ENCODE data around the gene CYP2W1.

Gene CYP2W1

DNA sequence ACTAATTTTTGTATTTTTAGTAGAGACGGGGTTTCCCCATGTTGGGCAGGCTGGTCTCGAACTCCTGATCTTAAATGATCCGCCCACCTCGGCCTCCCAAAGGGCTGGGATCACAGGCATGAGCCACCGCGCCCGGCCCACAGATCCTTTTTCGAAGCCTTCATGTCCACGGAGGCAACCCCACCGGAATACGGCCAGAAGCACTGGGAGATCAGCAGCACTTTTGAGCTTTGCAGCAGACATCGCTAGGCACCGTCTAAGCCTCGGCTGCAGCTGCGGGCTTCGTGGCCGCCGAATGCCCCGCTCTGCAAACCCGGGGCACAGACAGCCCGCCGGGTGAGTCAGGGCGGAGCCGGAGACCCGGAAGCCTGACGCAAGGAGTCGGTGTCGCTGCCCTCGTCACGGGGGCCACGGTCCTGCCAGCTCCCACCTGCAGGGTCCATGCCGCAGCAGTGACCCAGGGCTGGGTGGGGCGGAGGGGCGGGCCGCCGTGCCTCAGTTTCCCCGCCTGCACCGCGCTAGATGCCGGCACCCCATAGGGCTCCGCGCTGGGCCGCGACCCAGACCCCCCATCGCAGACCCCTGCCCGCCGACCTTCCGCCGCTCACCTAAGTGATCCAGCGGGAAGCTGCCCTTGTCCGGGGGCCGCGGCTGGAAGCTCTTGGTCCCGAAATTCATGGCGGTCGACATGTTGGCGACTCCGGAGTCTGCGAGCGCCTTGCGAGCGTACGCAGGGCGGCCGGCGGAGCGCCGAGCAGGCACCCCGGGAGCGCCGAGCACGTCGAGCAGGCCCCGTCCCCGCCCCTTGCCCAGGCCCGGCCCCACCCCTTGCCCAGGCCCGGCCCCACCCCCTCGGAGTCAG, 7.9 kb upstream of the CYP2W1 start, which contains the start of gene COX19:
Gene COX19, minus strand, starts transcription at position 730 of the 862 bp plus-strand sequence. Its CDS starts 40 bp downstream, at position 690.
- Histone ChIP-seq H3K79me2 (ENCODE audit: low read length) (peaks cover 48% of the 10 kb centered on the region), H2AFZ (ENCODE audit: low read length) (peak within 1 kb of the TSS; percentile 90), H3K9ac (ENCODE audit: low read length) (peak within 1 kb of the TSS; percentile 99), H3K27ac (ENCODE audit: low read length) (peak within 1 kb of the TSS; percentile 86), H3K9me3 (replicated peaks; ENCODE audit: insufficient read depth, low read length) (no peaks in the 10 kb centered on the region), H3F3A (ENCODE audit: insufficient read depth, low read length) (peaks cover 5% of the 10 kb centered on the region; the same call in 1 of the 2 replicates), H3K4me2 (ENCODE audit: low read depth, low read length) (peak within 1 kb of the TSS; percentile 77), H3K27me3 (replicated peaks; ENCODE audit: insufficient read depth, low read length) (peaks cover 31% of the 10 kb centered on the region), H3K4me3 (ENCODE audit: low read length) (peak within 1 kb of the TSS; percentile 99), H4K20me1 (ENCODE audit: insufficient read depth, low read length) (peaks cover 6% of the 10 kb centered on the region; the same call in 1 of the 2 replicates), H3K4me1 (ENCODE audit: low read length) (no peaks in the 10 kb centered on the region), H3K36me3 (replicated peaks; ENCODE audit: insufficient read depth, low read length) (0 out of 2 replicates have a peak, but pooled peaks cover 10% of the 10 kb centered on the region), H3K9me2 (replicated peaks; ENCODE audit: insufficient read depth, low read length) (no peaks in the 10 kb centered on the region)
- TF ChIP-seq EZH2 (optimal IDR thresholded peaks at IDR 0.05; ENCODE audit: low read depth, low read length) (no peak), EZH2phosphoT487 (IDR thresholded peaks at IDR 0.05; ENCODE audit: low read length) (no peak)
- TF ChIP-seq, protein P1, sequence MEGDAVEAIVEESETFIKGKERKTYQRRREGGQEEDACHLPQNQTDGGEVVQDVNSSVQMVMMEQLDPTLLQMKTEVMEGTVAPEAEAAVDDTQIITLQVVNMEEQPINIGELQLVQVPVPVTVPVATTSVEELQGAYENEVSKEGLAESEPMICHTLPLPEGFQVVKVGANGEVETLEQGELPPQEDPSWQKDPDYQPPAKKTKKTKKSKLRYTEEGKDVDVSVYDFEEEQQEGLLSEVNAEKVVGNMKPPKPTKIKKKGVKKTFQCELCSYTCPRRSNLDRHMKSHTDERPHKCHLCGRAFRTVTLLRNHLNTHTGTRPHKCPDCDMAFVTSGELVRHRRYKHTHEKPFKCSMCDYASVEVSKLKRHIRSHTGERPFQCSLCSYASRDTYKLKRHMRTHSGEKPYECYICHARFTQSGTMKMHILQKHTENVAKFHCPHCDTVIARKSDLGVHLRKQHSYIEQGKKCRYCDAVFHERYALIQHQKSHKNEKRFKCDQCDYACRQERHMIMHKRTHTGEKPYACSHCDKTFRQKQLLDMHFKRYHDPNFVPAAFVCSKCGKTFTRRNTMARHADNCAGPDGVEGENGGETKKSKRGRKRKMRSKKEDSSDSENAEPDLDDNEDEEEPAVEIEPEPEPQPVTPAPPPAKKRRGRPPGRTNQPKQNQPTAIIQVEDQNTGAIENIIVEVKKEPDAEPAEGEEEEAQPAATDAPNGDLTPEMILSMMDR (IDR thresholded peaks at IDR 0.05; ENCODE audit: low read length): no peak
- DNase-seq: peak; percentile 89

DNA sequence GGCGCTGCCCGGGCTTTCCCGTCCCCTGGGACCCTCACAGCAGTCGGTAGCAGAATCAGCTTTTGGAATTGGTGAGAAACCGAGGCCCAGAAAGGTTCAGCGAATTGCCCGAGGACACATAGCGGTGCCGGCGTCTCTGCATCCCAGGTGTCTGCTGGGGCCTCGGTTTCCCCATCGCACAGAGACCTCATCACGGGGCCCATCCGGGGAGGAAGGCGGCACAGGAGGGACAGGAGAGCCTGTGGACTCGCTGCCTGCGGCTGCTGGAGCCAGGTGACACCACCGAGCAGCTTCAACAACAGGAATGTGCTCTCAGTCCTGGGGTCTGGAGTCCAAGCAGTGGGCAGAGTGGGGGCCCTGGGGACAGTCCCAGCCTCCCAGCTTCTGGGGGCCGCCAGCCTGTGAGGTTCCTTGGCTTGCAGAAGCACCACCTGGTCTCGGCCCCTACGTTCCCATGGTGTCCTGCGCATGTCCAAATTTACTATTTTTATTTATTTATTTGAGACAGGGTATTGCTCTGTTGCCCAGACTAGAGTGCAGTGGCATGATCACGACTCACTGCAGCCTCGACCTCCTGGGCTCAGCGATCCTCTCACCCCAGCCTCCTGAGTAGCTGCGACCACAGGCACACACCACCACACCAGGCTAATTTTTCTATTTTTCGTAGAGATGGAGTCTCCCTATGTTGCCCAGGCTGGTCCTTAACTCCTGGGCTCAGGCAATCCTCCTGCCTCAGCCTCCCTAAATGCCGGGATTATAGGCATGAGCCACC, 7.1 kb upstream of the CYP2W1 start:
- Histone ChIP-seq H3F3A (ENCODE audit: insufficient read depth, low read length) (peaks cover 5% of the 10 kb centered on the region; the same call in 1 of the 2 replicates), H3K27me3 (replicated peaks; ENCODE audit: insufficient read depth, low read length) (peaks cover 35% of the 10 kb centered on the region), H4K20me1 (ENCODE audit: insufficient read depth, low read length) (peaks cover 6% of the 10 kb centered on the region; the same call in 1 of the 2 replicates), H3K36me3 (replicated peaks; ENCODE audit: insufficient read depth, low read length) (0 out of 2 replicates have a peak, but pooled peaks cover 10% of the 10 kb centered on the region), H3K4me2 (ENCODE audit: low read depth, low read length) (peak overlapping the region; percentile 54; the same call in 1 of the 2 replicates), H3K9ac (ENCODE audit: low read length) (no peak overlapping the region), H3K9me3 (replicated peaks; ENCODE audit: insufficient read depth, low read length) (no peaks in the 10 kb centered on the region), H3K4me3 (ENCODE audit: low read length) (peak overlapping the region; percentile 99), H2AFZ (ENCODE audit: low read length) (0 out of 2 replicates have a peak overlapping the region, but pooled peaks have one; percentile 56), H3K79me2 (ENCODE audit: low read length) (peaks cover 44% of the 10 kb centered on the region), H3K27ac (ENCODE audit: low read length) (no peak overlapping the region), H3K9me2 (replicated peaks; ENCODE audit: insufficient read depth, low read length) (no peaks in the 10 kb centered on the region), H3K4me1 (ENCODE audit: low read length) (no peaks in the 10 kb centered on the region)
- no peak for TF ChIP-seq EZH2 (optimal IDR thresholded peaks at IDR 0.05; ENCODE audit: low read depth, low read length)
- TF ChIP-seq, protein P1 (IDR thresholded peaks at IDR 0.05; ENCODE audit: low read length): no peak
- TF ChIP-seq EZH2phosphoT487 (IDR thresholded peaks at IDR 0.05; ENCODE audit: low read length): no peak
- DNase-seq: no peak

DNA sequence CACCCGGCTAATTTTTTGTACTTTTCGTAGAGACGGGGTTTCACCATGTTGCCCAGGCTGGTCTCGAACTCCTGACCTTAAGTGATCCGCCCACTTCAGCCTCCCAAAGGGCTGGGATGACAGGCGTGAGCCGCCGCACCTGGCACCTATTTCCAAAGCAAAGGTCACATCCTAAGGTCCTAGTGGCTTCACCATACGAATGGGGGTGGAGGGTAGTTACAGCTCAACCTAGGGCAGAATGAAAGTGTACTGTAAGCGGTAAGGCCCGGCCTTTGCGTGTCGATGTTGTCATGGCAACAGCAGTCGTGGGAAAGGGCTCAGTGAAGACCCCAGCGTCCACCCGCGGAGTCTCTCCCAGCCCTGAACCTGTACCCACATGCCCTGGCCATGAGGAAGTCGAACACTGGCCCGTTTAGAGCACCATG, 6.1 kb upstream of the CYP2W1 start:
- Histone ChIP-seq H2AFZ (ENCODE audit: low read length) (no peak overlapping the region), H3K27ac (ENCODE audit: low read length) (no peak overlapping the region), H3K4me2 (ENCODE audit: low read depth, low read length) (no peak overlapping the region), H4K20me1 (ENCODE audit: insufficient read depth, low read length) (peaks cover 6% of the 10 kb centered on the region; the same call in 1 of the 2 replicates), H3K36me3 (replicated peaks; ENCODE audit: insufficient read depth, low read length) (0 out of 2 replicates have a peak, but pooled peaks cover 10% of the 10 kb centered on the region), H3K4me1 (ENCODE audit: low read length) (no peaks in the 10 kb centered on the region), H3K27me3 (replicated peaks; ENCODE audit: insufficient read depth, low read length) (peaks cover 39% of the 10 kb centered on the region), H3K4me3 (ENCODE audit: low read length) (no peak overlapping the region), H3K9me2 (replicated peaks; ENCODE audit: insufficient read depth, low read length) (no peaks in the 10 kb centered on the region), H3F3A (ENCODE audit: insufficient read depth, low read length) (peaks cover 5% of the 10 kb centered on the region; the same call in 1 of the 2 replicates), H3K79me2 (ENCODE audit: low read length) (peaks cover 34% of the 10 kb centered on the region), H3K9me3 (replicated peaks; ENCODE audit: insufficient read depth, low read length) (no peaks in the 10 kb centered on the region), H3K9ac (ENCODE audit: low read length) (no peak overlapping the region)
- no peak for DNase-seq
- TF ChIP-seq EZH2 (optimal IDR thresholded peaks at IDR 0.05; ENCODE audit: low read depth, low read length) (no peak), EZH2phosphoT487 (IDR thresholded peaks at IDR 0.05; ENCODE audit: low read length) (no peak)
- TF ChIP-seq, protein P1 (IDR thresholded peaks at IDR 0.05; ENCODE audit: low read length): no peak
